Brain microvascular endothelial cell (primary cell): ENCODE data around the gene ISG20L2.

Source experiments
- DNase-seq: peaks from one replicate; pipeline ENCODE4 v3.0.0-alpha.2; 2020
- H3K27ac ChIP-seq: fragments of 250-450 bp; sonication (Bioruptor Pico); 2 replicates; pipeline ENCODE4 v1.5.1; 2020; ENCODE audit warnings: mild to moderate bottlenecking, moderate library complexity
- H3K27me3 ChIP-seq: fragments of 250-450 bp; sonication (Bioruptor Pico); replicated peaks from 2 replicates; pipeline ENCODE4 v1.5.1; 2020; ENCODE audit warnings: mild to moderate bottlenecking
- H3K36me3 ChIP-seq: fragments of 250-450 bp; sonication (Bioruptor Pico); replicated peaks from 2 replicates; pipeline ENCODE4 v1.5.1; 2020; ENCODE audit warnings: mild to moderate bottlenecking
- H3K4me3 ChIP-seq: 2 replicates; pipeline ENCODE4 v1.5.1; 2011; ENCODE audit warnings: low read depth, mild to moderate bottlenecking, control low read depth, low read length, moderate library complexity
- in situ Hi-C: cut with HindIII; loops from 2 replicates; pipeline ENCODE4 v1.10.0; 2017; ENCODE audit warnings: low sequenced_read_pairs, low pct_ligation_motif_present
- TF ChIP-seq, protein P1 (sequence below): IDR thresholded peaks from 2 replicates; pipeline ENCODE4 v1.5.1; 2011; ENCODE audit warnings: low read depth, mild to moderate bottlenecking, moderate library complexity, low read length, control low read depth, inconsistent platforms; ENCODE audit errors: missing control alignments

Gene ISG20L2

DNA sequence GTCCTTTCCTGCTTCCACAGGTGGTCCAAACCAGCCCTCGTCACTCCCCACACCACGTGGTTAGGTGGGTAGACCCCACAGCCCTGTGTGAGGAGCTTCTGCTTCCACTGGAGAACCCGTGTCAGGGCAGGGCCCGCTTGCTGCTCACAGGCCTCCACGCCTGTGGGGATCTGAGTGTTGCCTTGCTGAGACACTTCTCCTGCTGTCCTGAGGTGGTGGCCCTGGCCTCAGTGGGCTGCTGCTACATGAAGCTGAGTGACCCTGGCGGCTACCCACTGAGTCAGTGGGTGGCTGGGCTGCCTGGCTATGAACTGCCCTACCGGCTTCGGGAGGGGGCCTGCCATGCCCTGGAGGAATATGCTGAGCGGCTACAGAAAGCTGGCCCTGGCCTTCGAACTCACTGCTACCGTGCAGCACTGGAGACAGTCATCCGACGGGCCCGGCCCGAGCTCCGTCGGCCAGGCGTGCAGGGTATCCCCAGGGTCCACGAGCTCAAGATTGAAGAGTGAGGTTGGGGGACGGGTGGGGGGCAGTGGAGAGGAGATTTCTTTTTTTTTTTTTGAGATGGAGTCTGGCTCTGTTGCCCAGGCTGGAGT is 5.5 kb upstream of the ISG20L2 start:
- Histone ChIP-seq H3K36me3 (peaks cover 20% of the 10 kb centered on the region), H3K27me3 (no peaks in the 10 kb centered on the region), H3K27ac (no peak overlapping the region), H3K4me3 (no peak overlapping the region)
- in situ Hi-C loops: no loop called here
- DNase-seq: no peak
- TF ChIP-seq, protein P1, sequence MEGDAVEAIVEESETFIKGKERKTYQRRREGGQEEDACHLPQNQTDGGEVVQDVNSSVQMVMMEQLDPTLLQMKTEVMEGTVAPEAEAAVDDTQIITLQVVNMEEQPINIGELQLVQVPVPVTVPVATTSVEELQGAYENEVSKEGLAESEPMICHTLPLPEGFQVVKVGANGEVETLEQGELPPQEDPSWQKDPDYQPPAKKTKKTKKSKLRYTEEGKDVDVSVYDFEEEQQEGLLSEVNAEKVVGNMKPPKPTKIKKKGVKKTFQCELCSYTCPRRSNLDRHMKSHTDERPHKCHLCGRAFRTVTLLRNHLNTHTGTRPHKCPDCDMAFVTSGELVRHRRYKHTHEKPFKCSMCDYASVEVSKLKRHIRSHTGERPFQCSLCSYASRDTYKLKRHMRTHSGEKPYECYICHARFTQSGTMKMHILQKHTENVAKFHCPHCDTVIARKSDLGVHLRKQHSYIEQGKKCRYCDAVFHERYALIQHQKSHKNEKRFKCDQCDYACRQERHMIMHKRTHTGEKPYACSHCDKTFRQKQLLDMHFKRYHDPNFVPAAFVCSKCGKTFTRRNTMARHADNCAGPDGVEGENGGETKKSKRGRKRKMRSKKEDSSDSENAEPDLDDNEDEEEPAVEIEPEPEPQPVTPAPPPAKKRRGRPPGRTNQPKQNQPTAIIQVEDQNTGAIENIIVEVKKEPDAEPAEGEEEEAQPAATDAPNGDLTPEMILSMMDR: no peak

DNA sequence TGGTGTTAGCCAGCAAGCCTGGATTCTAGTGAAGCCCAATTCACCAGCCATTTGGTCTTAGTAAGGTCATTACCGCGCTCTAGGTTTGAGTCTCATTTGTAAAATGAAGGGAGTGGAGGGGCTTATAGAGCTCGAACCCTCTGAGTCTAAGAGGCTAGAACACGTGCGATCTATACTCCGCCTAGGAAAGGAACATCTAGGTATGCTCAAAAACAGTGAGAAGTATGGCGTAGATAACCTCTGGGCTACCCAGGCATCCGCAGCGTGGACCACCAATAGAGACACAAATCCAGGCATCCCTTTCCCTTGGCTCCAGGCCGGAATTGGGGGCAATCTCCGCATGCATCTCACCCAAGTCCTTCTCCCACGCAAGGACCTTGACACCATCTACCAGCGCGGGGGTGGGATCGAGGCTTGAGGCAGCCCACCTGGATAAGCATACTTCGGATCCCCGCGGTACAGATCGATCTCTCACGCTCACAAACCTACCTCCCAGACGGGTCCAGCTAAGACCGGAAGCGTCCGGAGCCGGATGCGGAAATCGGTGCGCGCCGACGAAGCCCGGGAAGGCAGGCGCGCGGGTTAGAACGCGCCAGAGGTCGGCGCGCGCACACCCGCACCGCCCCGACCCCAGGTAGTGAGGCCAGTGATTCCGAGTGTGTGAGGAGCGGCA is 504 bp downstream of the ISG20L2 start, which contains the start of gene METTL25B:
TSS of gene METTL25B (plus strand) at position 544 of the 673 bp plus-strand sequence. CDS start 636 bp downstream, outside the sequence.
- TF ChIP-seq, protein P1: no peak
- H3K27ac ChIP-seq: peak within 1 kb of the TSS; percentile 86
- no peaks in the 10 kb centered on the region for H3K27me3 ChIP-seq
- in situ Hi-C loops: no loop called here
- peak; percentile 54 for DNase-seq
- peak within 1 kb of the TSS; percentile 96 for H3K4me3 ChIP-seq
- peaks cover 14% of the 10 kb centered on the region for H3K36me3 ChIP-seq

DNA sequence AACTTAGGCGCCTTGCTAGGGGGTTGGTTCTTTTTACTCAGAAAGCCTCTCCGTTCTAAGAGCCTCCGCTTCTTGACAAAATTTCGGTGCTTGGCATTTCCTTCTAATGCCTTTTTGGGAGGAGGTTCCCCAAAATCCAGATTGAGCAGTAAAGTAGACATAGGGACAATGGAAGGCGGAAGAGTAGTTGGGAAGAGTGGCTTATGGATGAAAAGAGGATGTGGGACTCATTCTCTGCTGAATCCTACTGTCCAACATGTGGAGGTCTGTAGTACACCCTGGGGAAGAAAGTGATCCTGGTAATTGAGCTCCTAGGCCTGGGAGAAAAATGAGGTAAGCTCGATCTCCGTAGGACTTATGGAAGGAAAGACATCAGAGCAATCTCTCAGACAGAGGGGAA is 1.1 kb downstream of the ISG20L2 start:
- peak overlapping the region; percentile 96 for H3K4me3 ChIP-seq
- in situ Hi-C loops: no loop called here
- H3K27ac ChIP-seq: no peak overlapping the region

DNA sequence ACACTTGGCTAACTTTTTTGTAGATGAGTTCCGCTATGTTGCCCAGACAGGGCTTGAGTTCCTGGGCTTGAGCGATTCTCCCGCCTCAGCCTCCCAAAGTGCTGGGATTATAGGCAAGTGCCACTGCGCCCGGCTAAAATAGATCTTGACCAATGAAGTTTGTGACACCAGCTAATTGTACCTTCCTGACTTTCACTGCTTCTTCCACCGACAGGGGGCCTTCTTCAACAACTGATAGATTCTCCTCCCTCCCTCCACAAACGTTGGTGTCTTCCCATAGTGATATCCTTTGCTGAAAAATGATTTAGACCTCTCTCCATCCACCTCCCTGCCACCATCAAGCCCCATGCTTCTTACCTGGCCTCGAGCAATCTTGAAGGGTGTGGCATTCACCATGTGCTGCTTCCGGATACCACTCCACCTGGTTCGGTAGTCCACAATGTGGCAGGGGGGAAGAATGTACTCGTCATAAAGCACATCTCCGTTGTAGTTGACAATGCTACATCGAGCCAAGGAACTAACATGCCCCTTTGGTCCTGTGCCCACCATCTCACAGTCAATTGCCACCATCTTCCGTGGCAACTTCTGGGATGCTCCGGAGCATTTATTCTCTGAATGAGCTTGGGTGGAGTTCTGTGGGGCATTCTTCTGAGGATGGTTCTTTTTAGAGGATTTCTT is 1.9 kb downstream of the ISG20L2 start:
- H3K27ac ChIP-seq: no peak overlapping the region
- no peaks in the 10 kb centered on the region for H3K27me3 ChIP-seq
- peak overlapping the region; percentile 48 for H3K4me3 ChIP-seq
- peak; percentile 69 for DNase-seq
- H3K36me3 ChIP-seq: peaks cover 23% of the 10 kb centered on the region
- in situ Hi-C loops: no loop called here
- TF ChIP-seq, protein P1: peak; percentile 77

More for the DNA sequence above, 1.1 kb downstream of the ISG20L2 start:
- Histone ChIP-seq H3K27me3 (no peaks in the 10 kb centered on the region), H3K36me3 (peaks cover 20% of the 10 kb centered on the region)
- TF ChIP-seq, protein P1: no peak
- no peak for DNase-seq

DNA sequence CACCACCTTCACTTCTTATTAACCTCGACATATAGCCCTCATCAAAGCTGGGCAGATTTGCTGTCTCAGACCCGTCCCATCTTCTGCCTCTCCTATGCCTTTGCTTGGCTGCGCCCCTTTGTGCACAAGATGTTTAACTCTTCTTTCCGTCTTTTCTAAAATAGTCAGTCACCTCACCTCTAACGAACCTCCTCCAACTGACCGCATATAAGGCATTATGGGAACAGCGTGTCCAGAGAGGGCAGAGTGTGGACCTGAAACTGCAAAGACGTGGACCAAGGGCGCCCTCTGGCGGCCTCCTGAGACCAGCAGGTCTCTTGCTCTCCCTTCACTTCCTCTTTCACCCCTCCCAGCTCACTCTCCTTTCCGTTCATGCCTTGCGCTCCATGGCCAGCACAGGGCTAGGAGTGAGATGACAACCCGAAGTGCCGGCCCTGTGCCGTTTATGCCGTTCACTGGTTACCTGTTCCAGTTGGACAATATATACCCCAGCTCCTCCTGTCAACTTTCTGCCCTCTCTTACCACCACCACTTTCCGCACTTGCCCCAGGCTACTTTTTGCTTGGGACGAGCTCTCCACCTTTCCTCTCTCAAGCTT is 2.8 kb downstream of the ISG20L2 start:
- H3K27me3 ChIP-seq: no peaks in the 10 kb centered on the region
- peak overlapping the region; percentile 48 for H3K4me3 ChIP-seq
- H3K36me3 ChIP-seq: peaks cover 32% of the 10 kb centered on the region
- DNase-seq: peak; percentile 84
- TF ChIP-seq, protein P1: peak; percentile 97
- in situ Hi-C loops: no loop called here
- no peak overlapping the region for H3K27ac ChIP-seq
